Endothelial cell (in vitro differentiated cells): Measurements from ENCODE around the gene ZDHHC11B. TPM values are rescaled to one million over a fixed set of nuclear protein-coding genes. Genes with fewer than 3 reads are reported as not detected.
"Not testable (repeated sequence)": the region's sequence is repeated elsewhere in the genome, so short reads cannot be mapped to it uniquely, and the experiment has no call there.

Experiments used
- DNase-seq: peaks from one replicate; pipeline ENCODE4 v3.0.0; 2021; ENCODE audit warnings: low spot score
- H3K27ac Mint-ChIP-seq: one replicate; pipeline ENCODE4 v1.8.0; 2021; ENCODE audit warnings: mixed read lengths, inconsistent platforms; ENCODE audit not compliant: unreplicated experiment
- H3K27me3 Mint-ChIP-seq: one replicate; pipeline ENCODE4 v1.8.0; 2021; ENCODE audit warnings: mild to moderate bottlenecking, moderate library complexity, mixed read lengths, inconsistent platforms; ENCODE audit not compliant: unreplicated experiment
- H3K36me3 Mint-ChIP-seq: one replicate; pipeline ENCODE4 v1.8.0; 2021; ENCODE audit warnings: mild to moderate bottlenecking, low read depth, mixed read lengths, inconsistent platforms; ENCODE audit not compliant: unreplicated experiment
- H3K4me1 Mint-ChIP-seq: one replicate; pipeline ENCODE4 v1.8.0; 2021; ENCODE audit warnings: mild to moderate bottlenecking, mixed read lengths, inconsistent platforms; ENCODE audit not compliant: unreplicated experiment
- H3K4me3 Mint-ChIP-seq: one replicate; pipeline ENCODE4 v1.8.0; 2021; ENCODE audit warnings: mild to moderate bottlenecking, mixed read lengths, inconsistent platforms; ENCODE audit not compliant: unreplicated experiment
- H3K9me3 Mint-ChIP-seq: one replicate; pipeline ENCODE4 v1.8.0; 2021; ENCODE audit warnings: mixed read lengths, inconsistent platforms; ENCODE audit not compliant: unreplicated experiment
- total RNA-seq: library from RNA; stranded (reverse); fragmentation: NEBNext Ultra II Directional; extraction: Animal tissue kit (Norgen Biotek cat#: 25700); gene quantifications from one replicate; pipeline ENCODE4 v1.2.1, GENCODE V29; 2021; ENCODE audit not compliant: unreplicated experiment
- TF ChIP-seq, protein P1 (sequence below): fragments of 200-600 bp; sonication (generic); IDR thresholded peaks from one replicate; pipeline ENCODE4 v1.5.0; 2021; ENCODE audit warnings: antibody characterized with exemption; ENCODE audit not compliant: unreplicated experiment

ZDHHC11B gene
- total RNA-seq, 1 donor from 2014 or later: not detected

GRCh38 chr5:732754-733454 lies 51.6 kb downstream of the ZDHHC11B start:
- not testable (repeated sequence) for H3K27ac Mint-ChIP-seq, DNase-seq, H3K9me3 Mint-ChIP-seq, H3K4me1 Mint-ChIP-seq, H3K36me3 Mint-ChIP-seq, H3K4me3 Mint-ChIP-seq, H3K27me3 Mint-ChIP-seq

DNA sequence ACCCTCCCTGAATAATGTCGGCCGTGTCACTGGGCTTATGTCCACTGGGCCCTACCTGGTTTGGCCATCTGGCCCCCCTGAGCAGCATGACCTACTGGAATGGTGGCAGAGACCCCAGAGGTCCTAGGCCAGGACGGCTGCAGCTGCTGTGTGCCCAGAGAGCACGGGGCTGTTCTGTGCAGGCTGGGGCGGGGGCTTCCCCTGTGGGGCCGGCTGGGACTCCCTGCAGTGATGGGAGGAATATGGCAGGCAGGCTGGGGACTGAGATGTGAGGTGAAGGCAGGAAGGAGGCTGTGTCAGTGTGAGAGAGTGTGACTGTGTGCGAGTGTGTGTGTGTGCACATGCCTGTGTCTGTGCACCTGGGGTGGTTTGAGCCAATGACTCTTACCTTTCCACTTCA lies 55.3 kb downstream of the ZDHHC11B start:
- H3K36me3 Mint-ChIP-seq, H3K9me3 Mint-ChIP-seq, H3K27ac Mint-ChIP-seq, H3K4me1 Mint-ChIP-seq, H3K4me3 Mint-ChIP-seq, DNase-seq, H3K27me3 Mint-ChIP-seq: not testable (repeated sequence)

- not testable (repeated sequence) for H3K27me3 Mint-ChIP-seq, H3K9me3 Mint-ChIP-seq, H3K36me3 Mint-ChIP-seq, H3K27ac Mint-ChIP-seq, H3K4me1 Mint-ChIP-seq, H3K4me3 Mint-ChIP-seq, DNase-seq
These were observed 57.4 kb downstream of the ZDHHC11B start for GRCh38 chr5:727087-727486.

DNA sequence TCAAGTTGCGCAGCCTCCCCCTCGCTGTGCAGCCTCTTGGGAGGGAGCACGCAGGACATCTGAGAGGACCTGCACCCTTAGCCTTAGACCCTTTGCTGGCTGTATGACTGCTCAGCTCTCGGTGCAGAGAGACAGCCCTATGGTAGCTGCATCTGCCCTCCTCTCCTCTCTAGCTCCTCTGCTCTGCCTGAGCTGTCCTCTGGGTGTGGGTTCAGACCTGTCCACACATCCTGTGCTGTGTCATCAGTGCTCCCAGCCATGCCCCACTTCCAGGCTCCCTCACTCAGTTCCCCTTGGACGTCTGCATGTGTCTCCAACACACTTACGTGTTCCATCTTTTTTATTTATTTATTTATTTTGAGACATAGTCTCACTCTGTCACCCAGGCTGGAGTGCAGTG lies 60.7 kb downstream of the ZDHHC11B start:
- not testable (repeated sequence) for H3K4me3 Mint-ChIP-seq, H3K4me1 Mint-ChIP-seq, H3K36me3 Mint-ChIP-seq, H3K27me3 Mint-ChIP-seq, DNase-seq, H3K27ac Mint-ChIP-seq, H3K9me3 Mint-ChIP-seq

GRCh38 chr5:723309-723708 lies 61.2 kb downstream of the ZDHHC11B start:
- H3K4me1 Mint-ChIP-seq, H3K27me3 Mint-ChIP-seq, H3K4me3 Mint-ChIP-seq, DNase-seq, H3K9me3 Mint-ChIP-seq, H3K27ac Mint-ChIP-seq, H3K36me3 Mint-ChIP-seq: not testable (repeated sequence)

DNA sequence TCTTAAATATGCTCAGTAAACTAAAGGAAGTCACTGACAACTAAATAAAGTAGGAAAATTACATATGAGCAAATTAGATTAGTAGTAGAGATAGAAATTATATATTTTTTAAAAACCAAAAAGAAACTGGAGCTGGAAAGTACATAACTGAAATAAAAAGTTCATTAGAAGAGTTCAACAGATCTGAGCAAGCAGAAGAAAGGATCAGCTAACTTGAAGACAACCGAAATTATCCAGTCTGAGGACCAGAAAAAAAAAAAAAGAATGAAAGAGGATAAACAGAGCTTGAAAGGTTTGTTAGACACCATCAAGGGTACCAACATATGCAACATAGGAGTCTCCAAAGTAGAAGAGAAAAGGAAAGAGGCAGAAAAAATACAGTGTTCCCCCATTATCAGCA lies 65.2 kb downstream of the ZDHHC11B start:
- H3K36me3 Mint-ChIP-seq, H3K9me3 Mint-ChIP-seq, H3K4me1 Mint-ChIP-seq, H3K27me3 Mint-ChIP-seq, H3K27ac Mint-ChIP-seq, H3K4me3 Mint-ChIP-seq, DNase-seq: not testable (repeated sequence)

DNA sequence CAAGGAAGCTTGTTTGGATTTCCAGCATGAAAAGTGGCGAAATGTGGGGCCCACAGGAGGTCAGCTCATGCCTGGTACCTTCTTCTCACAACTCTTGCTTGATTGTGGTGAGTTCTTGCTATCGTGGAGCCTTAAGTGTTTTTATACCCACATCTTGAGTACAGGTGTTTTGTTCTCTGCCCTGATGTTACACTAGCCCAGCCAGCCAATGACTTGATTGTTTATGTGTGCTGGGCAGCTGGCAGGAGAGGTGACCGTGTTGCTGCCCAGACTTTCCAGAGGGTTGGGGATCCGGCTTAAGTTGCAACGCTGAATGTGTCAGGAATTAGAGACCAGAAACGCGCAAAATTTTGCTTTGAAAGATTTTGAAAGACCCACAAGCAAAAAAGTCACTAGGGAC lies 67.4 kb downstream of the ZDHHC11B start:
- H3K27me3 Mint-ChIP-seq: peaks cover 2% of the 10 kb centered on the region
- H3K9me3 Mint-ChIP-seq: no peaks in the 10 kb centered on the region
- H3K27ac Mint-ChIP-seq: no peak overlapping the region
- TF ChIP-seq, protein P1, sequence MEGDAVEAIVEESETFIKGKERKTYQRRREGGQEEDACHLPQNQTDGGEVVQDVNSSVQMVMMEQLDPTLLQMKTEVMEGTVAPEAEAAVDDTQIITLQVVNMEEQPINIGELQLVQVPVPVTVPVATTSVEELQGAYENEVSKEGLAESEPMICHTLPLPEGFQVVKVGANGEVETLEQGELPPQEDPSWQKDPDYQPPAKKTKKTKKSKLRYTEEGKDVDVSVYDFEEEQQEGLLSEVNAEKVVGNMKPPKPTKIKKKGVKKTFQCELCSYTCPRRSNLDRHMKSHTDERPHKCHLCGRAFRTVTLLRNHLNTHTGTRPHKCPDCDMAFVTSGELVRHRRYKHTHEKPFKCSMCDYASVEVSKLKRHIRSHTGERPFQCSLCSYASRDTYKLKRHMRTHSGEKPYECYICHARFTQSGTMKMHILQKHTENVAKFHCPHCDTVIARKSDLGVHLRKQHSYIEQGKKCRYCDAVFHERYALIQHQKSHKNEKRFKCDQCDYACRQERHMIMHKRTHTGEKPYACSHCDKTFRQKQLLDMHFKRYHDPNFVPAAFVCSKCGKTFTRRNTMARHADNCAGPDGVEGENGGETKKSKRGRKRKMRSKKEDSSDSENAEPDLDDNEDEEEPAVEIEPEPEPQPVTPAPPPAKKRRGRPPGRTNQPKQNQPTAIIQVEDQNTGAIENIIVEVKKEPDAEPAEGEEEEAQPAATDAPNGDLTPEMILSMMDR: no peak
- H3K36me3 Mint-ChIP-seq: no peaks in the 10 kb centered on the region
- no peak for DNase-seq
- H3K4me1 Mint-ChIP-seq: no peaks in the 10 kb centered on the region
- no peak overlapping the region for H3K4me3 Mint-ChIP-seq

- not testable (repeated sequence) for DNase-seq, H3K27ac Mint-ChIP-seq, H3K4me1 Mint-ChIP-seq, H3K36me3 Mint-ChIP-seq, H3K27me3 Mint-ChIP-seq, H3K4me3 Mint-ChIP-seq, H3K9me3 Mint-ChIP-seq
These were observed 67.8 kb downstream of the ZDHHC11B start for GRCh38 chr5:716740-717139.

DNA sequence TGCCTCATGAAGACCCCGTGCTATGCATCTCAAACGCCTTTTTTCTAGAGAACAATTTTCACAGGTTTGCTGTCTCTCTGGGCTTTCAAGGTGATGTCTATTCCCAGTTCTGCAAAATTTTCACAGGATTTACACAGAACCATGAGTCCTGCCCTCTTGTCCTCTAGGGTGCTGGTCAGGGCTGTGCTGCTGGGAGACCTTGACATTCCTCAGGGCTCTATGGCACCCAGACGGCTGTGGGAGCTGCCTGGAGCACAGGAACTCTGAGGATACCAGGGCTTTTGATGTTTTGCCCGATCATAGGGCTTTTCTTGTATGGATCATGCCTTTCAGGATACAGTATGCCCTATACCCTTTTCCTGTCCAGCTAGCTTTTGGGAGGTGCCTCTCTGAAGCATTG lies 68.9 kb downstream of the ZDHHC11B start:
- H3K27me3 Mint-ChIP-seq, H3K9me3 Mint-ChIP-seq, H3K27ac Mint-ChIP-seq, H3K4me3 Mint-ChIP-seq, H3K4me1 Mint-ChIP-seq, DNase-seq, H3K36me3 Mint-ChIP-seq: not testable (repeated sequence)

DNA sequence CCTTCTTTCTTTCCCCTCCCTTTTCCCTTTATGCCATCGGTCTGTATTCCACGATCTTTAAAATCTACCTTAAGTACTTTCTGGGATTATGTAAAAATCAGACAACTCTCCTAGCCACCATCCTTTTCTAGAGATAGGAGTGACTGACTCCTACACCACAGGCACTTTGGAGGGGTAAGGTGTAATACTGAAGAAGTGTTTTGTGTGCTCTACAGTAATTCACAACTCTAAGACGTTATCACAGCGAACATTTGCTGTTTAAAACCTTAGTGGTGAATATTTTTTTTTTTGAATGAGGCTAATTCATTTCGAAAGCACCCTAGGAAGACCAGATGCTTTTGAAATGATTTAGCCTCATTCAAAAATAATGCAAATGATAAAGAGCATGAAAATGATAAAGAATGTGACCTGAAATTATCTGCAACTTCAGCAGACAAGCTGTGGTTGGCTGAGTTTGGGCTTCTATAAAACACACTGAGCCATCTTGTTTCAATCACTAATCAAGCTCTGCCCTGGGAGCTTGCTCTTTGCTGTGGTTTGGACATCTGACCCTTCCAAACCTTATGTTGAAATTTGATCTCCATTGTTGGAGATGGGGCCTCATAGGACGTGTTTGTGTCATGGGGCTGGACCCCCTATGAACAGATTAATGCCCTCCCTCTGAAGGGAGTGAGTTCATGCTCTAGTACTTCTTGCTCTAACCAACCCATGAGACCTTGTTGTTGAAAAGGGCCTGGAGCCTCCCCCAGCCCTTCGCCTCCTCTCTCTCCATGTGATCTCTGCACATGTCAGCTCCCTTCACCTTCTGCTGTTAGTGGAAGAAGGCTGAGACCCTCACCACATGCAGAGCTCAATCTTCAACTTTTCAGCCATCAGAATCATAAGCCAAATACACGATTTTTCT lies 70.1 kb downstream of the ZDHHC11B start:
- not testable (repeated sequence) for H3K27ac Mint-ChIP-seq, DNase-seq, H3K9me3 Mint-ChIP-seq, H3K4me3 Mint-ChIP-seq, H3K36me3 Mint-ChIP-seq, H3K27me3 Mint-ChIP-seq, H3K4me1 Mint-ChIP-seq

- not testable (repeated sequence) for DNase-seq, H3K4me3 Mint-ChIP-seq, H3K27ac Mint-ChIP-seq, H3K27me3 Mint-ChIP-seq, H3K4me1 Mint-ChIP-seq, H3K9me3 Mint-ChIP-seq, H3K36me3 Mint-ChIP-seq
These were observed 70.8 kb downstream of the ZDHHC11B start for GRCh38 chr5:713686-714085.
